SK-N-SH (cell line): Measurements from ENCODE around the gene EBP. TPM values are rescaled to one million over a fixed set of nuclear protein-coding genes. Genes with fewer than 3 reads are reported as not detected.

Experiments
- CTCF ChIA-PET: fragments of 300-600, 350-600 bp; formaldehyde crosslinking; extraction: SDS; loops from one replicate; lab custom pipeline; 2021; lab: Yijun Ruan, JAX
- POLR2A ChIA-PET: fragments of 350-600 bp; sonication (Branson Sonifier 250); formaldehyde crosslinking; extraction: SDS; loops from one replicate; lab custom pipeline; 2020; ENCODE audit warnings: antibody characterized with exemption, inconsistent platforms; lab: Yijun Ruan, JAX
- DNase-seq: peaks from one replicate; pipeline ENCODE4 v3.0.0; 2012
- H2AFZ ChIP-seq: fragments of 200-600 bp; sonication (generic); 2 replicates; pipeline ENCODE4 v1.8.1; 2016; ENCODE audit warnings: antibody characterized with exemption, mild to moderate bottlenecking, low read depth
- H3F3A ChIP-seq: fragments of 200-600 bp; sonication (generic); replicated peaks from 2 replicates; pipeline ENCODE3; 2016; ENCODE audit warnings: antibody characterized with exemption, mild to moderate bottlenecking; ENCODE audit not compliant: insufficient read depth
- H3K27ac ChIP-seq, 2 experiments: fragments of 200-500 bp in 1 of 2; fragments of 200-600 bp in 1 of 2; sonication (Bioruptor generic) in 1 of 2; sonication (generic), shearing (Covaris generic) in 1 of 2; 2 replicates each; pipeline versions ENCODE4 v1.5.1 to v1.6.1; 2014 to 2016; ENCODE audit warnings: low read depth in 2 of 2, inconsistent platforms in 1 of 2, low read length in 1 of 2, mild to moderate bottlenecking in 1 of 2, mixed read lengths in 1 of 2
- H3K27me3 ChIP-seq: fragments of 200-600 bp; sonication (generic), shearing (Covaris generic); 2 replicates; pipeline ENCODE4 v1.6.1; 2016; ENCODE audit warnings: mixed run types; ENCODE audit not compliant: insufficient read depth
- H3K36me3 ChIP-seq, 2 experiments: fragments of 200-500 bp in 1 of 2; fragments of 200-600 bp in 1 of 2; sonication (Bioruptor generic) in 1 of 2; sonication (generic) in 1 of 2; replicated peaks in 1 of 2; 2 replicates each; pipeline versions ENCODE3 to v1.5.1; 2014 to 2016; ENCODE audit warnings: low read length in 1 of 2, mild to moderate bottlenecking in 1 of 2; ENCODE audit not compliant: insufficient read depth in 2 of 2, control insufficient read depth in 1 of 2
- H3K4me1 ChIP-seq, 2 experiments: fragments of 200-500 bp in 1 of 2; fragments of 200-600 bp in 1 of 2; sonication (Bioruptor generic) in 1 of 2; sonication (generic), shearing (Covaris generic) in 1 of 2; 2 replicates each; pipeline versions ENCODE4 v1.5.1 to v1.6.1; 2014 to 2016; ENCODE audit warnings: low read depth in 1 of 2, low read length in 1 of 2, mixed run types in 1 of 2; ENCODE audit not compliant: insufficient read depth in 2 of 2, control insufficient read depth in 1 of 2
- H3K4me2 ChIP-seq: fragments of 200-600 bp; sonication (generic), shearing (Covaris generic); 2 replicates; pipeline ENCODE4 v1.6.1; 2017; ENCODE audit warnings: mixed run types
- H3K4me3 ChIP-seq, 2 experiments: fragments of 200-500 bp in 1 of 2; fragments of 200-600 bp in 1 of 2; sonication (Bioruptor generic) in 1 of 2; sonication (generic), shearing (Covaris generic) in 1 of 2; 2 replicates each; pipeline versions ENCODE4 v1.5.1 to v1.8.1; 2014 to 2016; ENCODE audit warnings: low read depth in 2 of 2, inconsistent platforms in 1 of 2, low read length in 1 of 2, mild to moderate bottlenecking in 1 of 2, mixed read lengths in 1 of 2, moderate library complexity in 1 of 2
- H3K79me2 ChIP-seq: fragments of 200-600 bp; sonication (generic); 2 replicates; pipeline ENCODE4 v1.8.1; 2017; ENCODE audit warnings: mild to moderate bottlenecking; ENCODE audit not compliant: insufficient read depth
- H3K9ac ChIP-seq: fragments of 200-600 bp; sonication (generic); 2 replicates; pipeline ENCODE4 v1.6.1; 2017; ENCODE audit warnings: mixed run types
- H3K9me2 ChIP-seq: fragments of 200-600 bp; sonication (generic); 2 replicates; pipeline ENCODE4 v1.6.1; 2017; ENCODE audit warnings: mixed run types
- H3K9me3 ChIP-seq: fragments of 200-600 bp; sonication (generic); 2 replicates; pipeline ENCODE4 v1.6.1; 2017; ENCODE audit warnings: mixed run types, mild to moderate bottlenecking, moderate library complexity
- H4K20me1 ChIP-seq: fragments of 200-600 bp; sonication (generic); 2 replicates; pipeline ENCODE4 v1.6.1; 2017; ENCODE audit warnings: mild to moderate bottlenecking, mixed run types; ENCODE audit not compliant: insufficient read depth
- EP300 ChIP-seq, 2 experiments: IDR thresholded peaks; 2 replicates each; pipeline versions ENCODE4 v1.4.0 to v1.6.1; 2012; ENCODE audit warnings: borderline replicate concordance in 1 of 2, low read depth in 1 of 2, low read length in 1 of 2
- FOSL2 ChIP-seq: IDR thresholded peaks from 2 replicates; pipeline ENCODE4 v1.4.0; 2012; ENCODE audit warnings: low read depth, mild to moderate bottlenecking, moderate library complexity, borderline replicate concordance
- JUND ChIP-seq: IDR thresholded peaks from 2 replicates; pipeline ENCODE4 v1.4.0; 2012
- MAX ChIP-seq: IDR thresholded peaks from 2 replicates; pipeline ENCODE4 v1.4.0; 2012; ENCODE audit warnings: low read depth
- MEF2A ChIP-seq: IDR thresholded peaks from 2 replicates; pipeline ENCODE4 v1.4.0; 2012; ENCODE audit warnings: low read depth, borderline replicate concordance
- MXI1 ChIP-seq: IDR thresholded peaks from 2 replicates; pipeline ENCODE4 v1.6.1; 2012; ENCODE audit warnings: mild to moderate bottlenecking, low read depth, low read length, improper control_type of control experiment
- NFIC ChIP-seq: IDR thresholded peaks from 2 replicates; pipeline ENCODE4 v1.4.0; 2012; ENCODE audit warnings: borderline replicate concordance
- PBX3 ChIP-seq: IDR thresholded peaks from 2 replicates; pipeline ENCODE4; 2012
- POLR2AphosphoS5 ChIP-seq: IDR thresholded peaks from 2 replicates; pipeline ENCODE4 v1.6.1; 2012; ENCODE audit warnings: low read depth, low read length
- RFX5 ChIP-seq: IDR thresholded peaks from 2 replicates; pipeline ENCODE4 v1.6.1; 2012; ENCODE audit warnings: mild to moderate bottlenecking, improper control_type of control experiment, low read length
- RXRA ChIP-seq: IDR thresholded peaks from 2 replicates; pipeline ENCODE4 v1.4.0; 2012; ENCODE audit warnings: low read depth, mild to moderate bottlenecking, borderline replicate concordance
- TCF12 ChIP-seq: IDR thresholded peaks from 2 replicates; pipeline ENCODE4 v1.4.0; 2012
- USF1 ChIP-seq: IDR thresholded peaks from 2 replicates; pipeline ENCODE4 v1.4.0; 2012; ENCODE audit warnings: low read depth, borderline replicate concordance
- YY1 ChIP-seq: IDR thresholded peaks from 2 replicates; pipeline ENCODE4 v1.4.0; 2012; ENCODE audit warnings: low read depth, mild to moderate bottlenecking
- WGBS: methylation state at CpG from one replicate; pipeline ENCODE4 v1.1.6; 2017; ENCODE audit warnings: low lambda C conversion rate; 5-methylcytosine and 5-hydroxymethylcytosine counted together
- polyA plus RNA-seq, 3 experiments: library from polyadenylated mRNA; depleted of rRNA; stranded (reverse); fragments of >200 nt; gene quantifications; 2 replicates each; pipeline ENCODE4 v1.2.3, GENCODE V29; 2012
- TF ChIP-seq, protein P1 (sequence below): fragments of 150-350 bp; IDR thresholded peaks from 2 replicates; pipeline ENCODE4 v1.6.1; 2016; ENCODE audit warnings: mild to moderate bottlenecking, low read depth, low read length
- TF ChIP-seq, protein P2 (sequence below): IDR thresholded peaks from 2 replicates; pipeline ENCODE4 v1.4.0; 2012; ENCODE audit warnings: low read depth, borderline replicate concordance

Gene EBP
- polyA plus RNA-seq, 1 of the 3 experiments (the other 2 are of a cell fraction): 30.2 TPM

- TF ChIP-seq USF1 (no peak; the same call in 1 of the 2 replicates), POLR2AphosphoS5 (no peak), MXI1 (no peak)
- TF ChIP-seq, protein P1, sequence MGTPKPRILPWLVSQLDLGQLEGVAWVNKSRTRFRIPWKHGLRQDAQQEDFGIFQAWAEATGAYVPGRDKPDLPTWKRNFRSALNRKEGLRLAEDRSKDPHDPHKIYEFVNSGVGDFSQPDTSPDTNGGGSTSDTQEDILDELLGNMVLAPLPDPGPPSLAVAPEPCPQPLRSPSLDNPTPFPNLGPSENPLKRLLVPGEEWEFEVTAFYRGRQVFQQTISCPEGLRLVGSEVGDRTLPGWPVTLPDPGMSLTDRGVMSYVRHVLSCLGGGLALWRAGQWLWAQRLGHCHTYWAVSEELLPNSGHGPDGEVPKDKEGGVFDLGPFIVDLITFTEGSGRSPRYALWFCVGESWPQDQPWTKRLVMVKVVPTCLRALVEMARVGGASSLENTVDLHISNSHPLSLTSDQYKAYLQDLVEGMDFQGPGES: no peak
Observed at GRCh38 chrX:48496660-48497059, 24.9 kb upstream of the EBP start (continued).

DNA sequence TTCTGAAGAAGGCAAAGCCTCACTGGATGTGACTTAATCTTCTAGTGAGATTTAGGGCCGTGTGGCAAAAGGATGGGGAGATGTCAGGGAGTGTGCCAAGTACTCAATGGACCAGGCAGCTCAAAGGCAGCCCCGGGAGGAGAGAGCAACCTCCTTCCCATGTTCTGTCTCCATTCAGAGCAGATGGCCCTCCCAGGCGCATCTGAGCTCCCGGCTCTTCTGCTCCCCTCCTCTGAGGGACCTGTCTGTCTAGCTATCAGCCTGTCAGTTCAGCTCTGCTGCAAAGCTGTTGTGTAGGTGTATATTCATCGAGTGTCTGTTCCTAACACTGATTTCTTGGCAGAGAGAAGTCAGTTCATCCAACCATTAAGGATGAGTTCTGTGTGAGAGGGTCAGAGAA is 23.7 kb upstream of the EBP start:
- H3K36me3 ChIP-seq: no peaks in the 10 kb centered on the region
- no peaks in the 10 kb centered on the region for H3K79me2 ChIP-seq
- no peak overlapping the region for H2AFZ ChIP-seq
- 38% methylated on average over 5 of the region's 5 CpGs for WGBS
- ChIA-PET CTCF (no interaction called here), POLR2A (no interaction called here)
- no peaks in the 10 kb centered on the region for H4K20me1 ChIP-seq
- peak overlapping the region; percentile 3; the same call in 1 of the 2 replicates for H3K4me2 ChIP-seq
- H3K27me3 ChIP-seq: no peaks in the 10 kb centered on the region; the same call in 1 of the 2 replicates
- H3K9ac ChIP-seq: no peak overlapping the region
- TF ChIP-seq RFX5: no peak
- DNase-seq: no peak
- H3F3A ChIP-seq: no peaks in the 10 kb centered on the region
- H3K4me1 ChIP-seq: no peaks in the 10 kb centered on the region
- H3K9me3 ChIP-seq: no peaks in the 10 kb centered on the region
- no peak overlapping the region for H3K4me3 ChIP-seq
- H3K9me2 ChIP-seq: no peaks in the 10 kb centered on the region
- H3K27ac ChIP-seq: peak overlapping the region in 1 of 2 experiments; percentile 43; a peak in 2 of 4 replicates

GRCh38 chrX:48498374-48498809 is 23.2 kb upstream of the EBP start:
- POLR2A ChIA-PET: no interaction called here
- H3K27ac ChIP-seq: peak overlapping the region in 1 of 2 experiments; percentile 43; a peak in 1 of 4 replicates
- TF ChIP-seq MEF2A (no peak), FOSL2 (peak; percentile 83), JUND (peak; percentile 71), RXRA (0 out of 2 replicates have a peak, but pooled peaks have one; percentile 11), YY1 (no peak), NFIC (peak; percentile 20; the same call in 1 of the 2 replicates), TCF12 (peak; percentile 55; the same call in 1 of the 2 replicates), MAX (no peak), EP300 (IDR thresholded peaks at IDR 0.05; ENCODE audit: borderline replicate concordance in 1 of 2, low read depth in 1 of 2, low read length in 1 of 2) (peak in 1 of 2 experiments; percentile 25; a peak in 1 of 4 replicates), PBX3 (peak; percentile 65)
- TF ChIP-seq, protein P2, sequence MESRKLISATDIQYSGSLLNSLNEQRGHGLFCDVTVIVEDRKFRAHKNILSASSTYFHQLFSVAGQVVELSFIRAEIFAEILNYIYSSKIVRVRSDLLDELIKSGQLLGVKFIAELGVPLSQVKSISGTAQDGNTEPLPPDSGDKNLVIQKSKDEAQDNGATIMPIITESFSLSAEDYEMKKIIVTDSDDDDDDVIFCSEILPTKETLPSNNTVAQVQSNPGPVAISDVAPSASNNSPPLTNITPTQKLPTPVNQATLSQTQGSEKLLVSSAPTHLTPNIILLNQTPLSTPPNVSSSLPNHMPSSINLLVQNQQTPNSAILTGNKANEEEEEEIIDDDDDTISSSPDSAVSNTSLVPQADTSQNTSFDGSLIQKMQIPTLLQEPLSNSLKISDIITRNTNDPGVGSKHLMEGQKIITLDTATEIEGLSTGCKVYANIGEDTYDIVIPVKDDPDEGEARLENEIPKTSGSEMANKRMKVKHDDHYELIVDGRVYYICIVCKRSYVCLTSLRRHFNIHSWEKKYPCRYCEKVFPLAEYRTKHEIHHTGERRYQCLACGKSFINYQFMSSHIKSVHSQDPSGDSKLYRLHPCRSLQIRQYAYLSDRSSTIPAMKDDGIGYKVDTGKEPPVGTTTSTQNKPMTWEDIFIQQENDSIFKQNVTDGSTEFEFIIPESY: no peak
- TF ChIP-seq, all 33 proteins: peak for 7
- no peak for DNase-seq
- Histone ChIP-seq H3K9me2 (no peaks in the 10 kb centered on the region), H2AFZ (no peak overlapping the region), H4K20me1 (no peaks in the 10 kb centered on the region), H3K9me3 (no peaks in the 10 kb centered on the region), H3K27me3 (no peaks in the 10 kb centered on the region; the same call in 1 of the 2 replicates), H3K4me3 (no peak overlapping the region), H3K79me2 (no peaks in the 10 kb centered on the region), H3F3A (no peaks in the 10 kb centered on the region), H3K36me3 (no peaks in the 10 kb centered on the region), H3K9ac (no peak overlapping the region), H3K4me2 (peak overlapping the region; percentile 3; the same call in 1 of the 2 replicates), H3K4me1 (no peaks in the 10 kb centered on the region)
- CTCF ChIA-PET: no interaction called here
- 8% methylated on average over 6 of the region's 6 CpGs for WGBS
